Fibroblast of lung (primary cell): ENCODE measurements around the gene SNAI3. TPM values are rescaled to one million over a fixed set of nuclear protein-coding genes. Genes with fewer than 3 reads are reported as not detected.

Experiments
- DNase-seq, 2 donors: peaks; one replicate each; pipeline versions ENCODE4 v3.0.0 to v3.0.0-alpha.2; 2010; ENCODE audit warnings: low read depth in 2 of 2
- H2AFZ ChIP-seq: 2 replicates; pipeline ENCODE4 v1.5.1; 2012; ENCODE audit warnings: low read length, control low read depth, inconsistent platforms
- H3K27ac ChIP-seq: 2 replicates; pipeline ENCODE4 v1.5.1; 2011; ENCODE audit warnings: low read length, control low read depth; ENCODE audit not compliant: insufficient read depth
- H3K27me3 ChIP-seq: 2 replicates; pipeline ENCODE4 v1.5.1; 2011; ENCODE audit warnings: mild to moderate bottlenecking, low read length; ENCODE audit not compliant: control insufficient read depth, insufficient read depth
- H3K36me3 ChIP-seq: 2 replicates; pipeline ENCODE4 v1.5.1; 2011; ENCODE audit warnings: low read length; ENCODE audit not compliant: control insufficient read depth, insufficient read depth
- H3K4me1 ChIP-seq: 2 replicates; pipeline ENCODE4 v1.5.1; 2011; ENCODE audit warnings: low read length; ENCODE audit not compliant: control insufficient read depth, insufficient read depth; ENCODE audit errors: extremely low read depth
- H3K4me2 ChIP-seq: 2 replicates; pipeline ENCODE4 v1.5.1; 2011; ENCODE audit warnings: low read length, control low read depth; ENCODE audit not compliant: insufficient read depth; ENCODE audit errors: extremely low read depth
- H3K4me3 ChIP-seq, 4 experiments: fragments of 200-600 bp in 1 of 4; sonication (generic) in 1 of 4; replicated peaks in 1 of 4; 2 replicates each; pipeline ENCODE4 v1.5.1; 2011 to 2016; ENCODE audit warnings: low read length in 4 of 4, low read depth in 3 of 4, mild to moderate bottlenecking in 3 of 4, control low read depth in 2 of 4, inconsistent platforms in 1 of 4, mixed read lengths in 1 of 4; ENCODE audit not compliant: insufficient read depth in 1 of 4; ENCODE audit errors: control extremely low read depth in 1 of 4
- H3K79me2 ChIP-seq: 2 replicates; pipeline ENCODE4 v1.5.1; 2012; ENCODE audit warnings: mild to moderate bottlenecking, low read length, inconsistent platforms; ENCODE audit not compliant: control insufficient read depth, insufficient read depth
- H3K9ac ChIP-seq: 2 replicates; pipeline ENCODE4 v1.5.1; 2011; ENCODE audit warnings: mild to moderate bottlenecking, low read length, control low read depth; ENCODE audit not compliant: insufficient read depth
- H3K9me3 ChIP-seq: 2 replicates; pipeline ENCODE4 v1.5.1; 2012; ENCODE audit warnings: low read depth, low read length; ENCODE audit not compliant: control insufficient read depth, insufficient read depth
- H4K20me1 ChIP-seq: 2 replicates; pipeline ENCODE4 v1.5.1; 2011; ENCODE audit warnings: low read length; ENCODE audit not compliant: control insufficient read depth, insufficient read depth; ENCODE audit errors: extremely low read depth
- CTCF ChIP-seq, 2 donors: IDR thresholded peaks in 1 of 2; conservative IDR thresholded peaks in 1 of 2; 1 replicate in 1 of 2; 2 replicates in 1 of 2; pipeline ENCODE4 v1.5.1; 2011 to 2012; ENCODE audit warnings: low read length in 2 of 2, control low read depth in 1 of 2, inconsistent platforms in 1 of 2, low read depth in 1 of 2, mild to moderate bottlenecking in 1 of 2
- EZH2 ChIP-seq: IDR thresholded peaks from 2 replicates; pipeline ENCODE4 v1.5.1; 2012; ENCODE audit warnings: low read length, control low read depth, mild to moderate bottlenecking; ENCODE audit errors: missing control alignments
- polyA plus RNA-seq, 2 donors: library from polyadenylated mRNA; depleted of rRNA in 1 of 2; stranded (reverse) in 1 of 2; unstranded in 1 of 2; fragments of >200 nt; gene quantifications; 2 replicates each; pipeline ENCODE4 v1.2.1, GENCODE V29; 2011 to 2012; ENCODE audit warnings: missing spikeins in 1 of 2
- total RNA-seq: library from RNA; depleted of rRNA; stranded (reverse); fragments of >200 nt; gene quantifications from 2 replicates; pipeline ENCODE4 v1.2.1, GENCODE V29; 2014

The SNAI3 gene
- total and polyA plus RNA-seq, 2 donors (not counting 1 experiment from before 2014, with no cell fraction given): 0.17 TPM; not detected in 1

- H3K4me2 ChIP-seq: no peak overlapping the region
- no peaks in the 10 kb centered on the region for H3K79me2 ChIP-seq
- H3K27ac ChIP-seq: no peak overlapping the region
- peaks cover 22% of the 10 kb centered on the region for H3K27me3 ChIP-seq
- H3K4me1 ChIP-seq: no peaks in the 10 kb centered on the region
- H2AFZ ChIP-seq: no peak overlapping the region
- no peak for DNase-seq
- H4K20me1 ChIP-seq: no peaks in the 10 kb centered on the region
- H3K4me3 ChIP-seq: no peak overlapping the region
- H3K36me3 ChIP-seq: no peaks in the 10 kb centered on the region
- H3K9me3 ChIP-seq: no peaks in the 10 kb centered on the region
- TF ChIP-seq CTCF (conservative IDR thresholded peaks at IDR 0.05 in 1 of 2, IDR thresholded peaks at IDR 0.05 in 1 of 2; ENCODE audit: low read depth in 1 of 2, low read length in 2 of 2) (no peak), EZH2 (peak; percentile 76)
- no peak overlapping the region for H3K9ac ChIP-seq
Measured at GRCh38 chr16:88639231-88640038, 46.9 kb downstream of the SNAI3 start.

- Histone ChIP-seq H3K27me3 (peaks cover 22% of the 10 kb centered on the region), H3K4me2 (no peak within 1 kb of the TSS)
- no peak for TF ChIP-seq EZH2
- TF ChIP-seq CTCF (conservative IDR thresholded peaks at IDR 0.05 in 1 of 2, IDR thresholded peaks at IDR 0.05 in 1 of 2; ENCODE audit: low read depth in 1 of 2, low read length in 2 of 2): no peak
Measured at GRCh38 chr16:88638323-88639230, 47.7 kb downstream of the SNAI3 start, which contains the start of gene IL17C. Gene IL17C (plus strand): TSS chr16:88638572. CDS start chr16:88638642, 70 bp downstream.

More at GRCh38 chr16:88638323-88639230, 47.7 kb downstream of the SNAI3 start, which contains the start of gene IL17C:
- no peak within 1 kb of the TSS for H3K27ac ChIP-seq
- no peaks in the 10 kb centered on the region for H3K36me3 ChIP-seq
- DNase-seq: no peak
- H4K20me1 ChIP-seq: no peaks in the 10 kb centered on the region
- H3K4me3 ChIP-seq: no peak within 1 kb of the TSS
- peaks cover 2% of the 10 kb centered on the region for H3K4me1 ChIP-seq
- no peak within 1 kb of the TSS for H3K9ac ChIP-seq
- no peak within 1 kb of the TSS for H2AFZ ChIP-seq
- H3K9me3 ChIP-seq: no peaks in the 10 kb centered on the region
- no peaks in the 10 kb centered on the region for H3K79me2 ChIP-seq
